H1 (cell line): ENCODE data around the gene TNFRSF14. TPM values are rescaled to one million over a fixed set of nuclear protein-coding genes. Genes with fewer than 3 reads are reported as not detected.
"Not testable (repeated sequence)": the region's sequence is repeated elsewhere in the genome, so short reads cannot be mapped to it uniquely, and the experiment has no call there.

Experiments
- CTCF ChIA-PET: fragments of 300-600 bp; sonication (Branson Sonifier 250); formaldehyde crosslinking; loops from one replicate; lab custom pipeline; 2021; ENCODE audit not compliant: partially characterized antibody; lab: Charles Lee
- POLR2A ChIA-PET: fragments of 300-600 bp; sonication (Branson Sonifier 250); formaldehyde crosslinking; loops from one replicate; lab custom pipeline; 2021; ENCODE audit warnings: inconsistent platforms; ENCODE audit not compliant: partially characterized antibody; lab: Charles Lee
- DNase-seq, 2 experiments: peaks; one replicate each; pipeline versions ENCODE4 v3.0.0 to v3.0.0-alpha.2; 2010 to 2022; ENCODE audit warnings: low spot score in 2 of 2, low read depth in 1 of 2, mixed read lengths in 1 of 2
- FAIRE-seq: peaks from 2 replicates; lab custom pipeline; 2011; peaks lifted over from hg19 to GRCh38; lab: Jason Lieb, UNC
- H2AFZ ChIP-seq: 2 replicates; pipeline ENCODE4 v1.8.1; 2012; ENCODE audit warnings: low read length, inconsistent platforms
- H2AK5ac ChIP-seq: 2 replicates; pipeline ENCODE4 v1.6.1; 2013; ENCODE audit warnings: low read depth, low read length
- H2BK120ac ChIP-seq: replicated peaks from 2 replicates; pipeline ENCODE3; 2013; ENCODE audit warnings: low read depth, low read length, inconsistent platforms
- H2BK12ac ChIP-seq: 2 replicates; pipeline ENCODE4 v1.6.1; 2013; ENCODE audit warnings: low read depth, low read length
- H2BK15ac ChIP-seq: 2 replicates; pipeline ENCODE4 v1.6.1; 2013; ENCODE audit warnings: low read length
- H2BK20ac ChIP-seq: 2 replicates; pipeline ENCODE4 v1.6.1; 2013; ENCODE audit warnings: low read length
- H2BK5ac ChIP-seq: 2 replicates; pipeline ENCODE4 v1.6.1; 2013; ENCODE audit warnings: low read depth, low read length
- H3K14ac ChIP-seq: 2 replicates; pipeline ENCODE4 v1.6.1; 2013; ENCODE audit warnings: inconsistent platforms; ENCODE audit not compliant: insufficient read length
- H3K18ac ChIP-seq: 2 replicates; pipeline ENCODE4 v1.6.1; 2013; ENCODE audit warnings: low read length; ENCODE audit errors: extremely low read depth
- H3K23ac ChIP-seq: 2 replicates; pipeline ENCODE4 v1.6.1; 2013; ENCODE audit warnings: inconsistent platforms; ENCODE audit not compliant: insufficient read length
- H3K23me2 ChIP-seq: 2 replicates; pipeline ENCODE4 v1.6.1; 2013; ENCODE audit warnings: low read depth, low read length
- H3K27ac ChIP-seq: 2 replicates; pipeline ENCODE4 v1.6.1; 2011; ENCODE audit warnings: low read depth, low read length, inconsistent platforms
- H3K27me3 ChIP-seq, 4 experiments: replicated peaks in 1 of 4; 1 replicate in 1 of 4; 2 replicates in 3 of 4; pipeline versions ENCODE4 v1.6.1 to v1.8.1; 2011 to 2013; ENCODE audit warnings: low read length in 3 of 4, mild to moderate bottlenecking in 3 of 4, inconsistent platforms in 2 of 4, mixed read lengths in 2 of 4, moderate library complexity in 1 of 4; ENCODE audit not compliant: control insufficient read depth in 3 of 4, insufficient read depth in 3 of 4; ENCODE audit errors: extremely low read depth in 1 of 4
- H3K36me3 ChIP-seq, 4 experiments: 2 replicates each; pipeline versions ENCODE4 v1.6.1 to v1.8.1; 2011 to 2013; ENCODE audit warnings: mild to moderate bottlenecking in 4 of 4, low read length in 3 of 4, moderate library complexity in 2 of 4, control low read depth in 1 of 4, inconsistent platforms in 1 of 4; ENCODE audit not compliant: insufficient read depth in 4 of 4, control insufficient read depth in 2 of 4
- H3K4ac ChIP-seq: replicated peaks from 2 replicates; pipeline ENCODE3; 2013; ENCODE audit warnings: low read length, low read depth, mixed read lengths, inconsistent platforms; ENCODE audit not compliant: insufficient read length
- H3K4me1 ChIP-seq, 4 experiments: replicated peaks in 1 of 4; 1 replicate in 1 of 4; 2 replicates in 3 of 4; pipeline versions ENCODE4 v1.6.1 to v1.8.1; 2011 to 2013; ENCODE audit warnings: low read length in 3 of 4, inconsistent platforms in 2 of 4, mixed read lengths in 1 of 4; ENCODE audit not compliant: insufficient read depth in 4 of 4, control insufficient read depth in 3 of 4
- H3K4me2 ChIP-seq, 2 experiments: 2 replicates each; pipeline versions ENCODE4 v1.6.1 to v1.8.1; 2011 to 2013; ENCODE audit warnings: low read depth in 2 of 2, low read length in 2 of 2, control low read depth in 1 of 2, inconsistent platforms in 1 of 2, mild to moderate bottlenecking in 1 of 2; ENCODE audit not compliant: insufficient read depth in 1 of 2
- H3K4me3 ChIP-seq, 4 experiments: fragments of 200-600, 300-600 bp in 1 of 4; sonication (generic), shearing (Covaris generic), sonication (Bioruptor Twin) in 1 of 4; 2 replicates each; pipeline versions ENCODE4 v1.5.1 to v1.8.1; 2011 to 2016; ENCODE audit warnings: low read length in 4 of 4, low read depth in 3 of 4, control low read depth in 2 of 4, inconsistent platforms in 2 of 4, mild to moderate bottlenecking in 2 of 4, mixed read lengths in 1 of 4, moderate library complexity in 1 of 4; ENCODE audit not compliant: insufficient read depth in 2 of 4; ENCODE audit errors: extremely low read depth in 1 of 4
- H3K56ac ChIP-seq: replicated peaks from 2 replicates; pipeline ENCODE3; 2013; ENCODE audit warnings: low read depth, mild to moderate bottlenecking, mixed read lengths, low read length, inconsistent platforms; ENCODE audit not compliant: insufficient read length
- H3K79me1 ChIP-seq: 2 replicates; pipeline ENCODE4 v1.6.1; 2013; ENCODE audit warnings: low read depth, low read length, control low read depth
- H3K79me2 ChIP-seq, 2 experiments: 2 replicates each; pipeline versions ENCODE4 v1.6.1 to v1.8.1; 2012 to 2013; ENCODE audit warnings: low read length in 2 of 2, mild to moderate bottlenecking in 2 of 2, inconsistent platforms in 1 of 2; ENCODE audit not compliant: insufficient read depth in 2 of 2, control insufficient read depth in 1 of 2
- H3K9ac ChIP-seq, 4 experiments: replicated peaks in 1 of 4; 1 replicate in 1 of 4; 2 replicates in 3 of 4; pipeline versions ENCODE4 v1.6.1 to v1.8.1; 2011 to 2013; ENCODE audit warnings: low read depth in 3 of 4, low read length in 3 of 4, control low read depth in 2 of 4, mild to moderate bottlenecking in 2 of 4, moderate library complexity in 2 of 4, inconsistent platforms in 1 of 4; ENCODE audit errors: extremely low read depth in 1 of 4
- H3K9me3 ChIP-seq, 2 experiments: 2 replicates each; pipeline versions ENCODE4 v1.6.1 to v1.8.1; 2012 to 2013; ENCODE audit warnings: mild to moderate bottlenecking in 2 of 2, moderate library complexity in 2 of 2, control low read depth in 1 of 2, inconsistent platforms in 1 of 2, low read depth in 1 of 2, low read length in 1 of 2, mixed read lengths in 1 of 2; ENCODE audit not compliant: insufficient read depth in 2 of 2
- H4K20me1 ChIP-seq, 2 experiments: replicated peaks in 1 of 2; 2 replicates each; pipeline versions ENCODE3 to v1.8.1; 2011 to 2013; ENCODE audit warnings: inconsistent platforms in 2 of 2, low read length in 2 of 2, mild to moderate bottlenecking in 1 of 2; ENCODE audit not compliant: insufficient read depth in 2 of 2, control insufficient read depth in 1 of 2
- H4K5ac ChIP-seq: 2 replicates; pipeline ENCODE4 v1.6.1; 2013; ENCODE audit warnings: low read length, low read depth, mixed read lengths, inconsistent platforms; ENCODE audit not compliant: insufficient read length
- H4K8ac ChIP-seq: 2 replicates; pipeline ENCODE4 v1.8.0; 2013; ENCODE audit warnings: mild to moderate bottlenecking, moderate library complexity, low read length, inconsistent platforms; ENCODE audit not compliant: insufficient read depth; ENCODE audit errors: extremely low read depth
- H4K91ac ChIP-seq: replicated peaks from 2 replicates; pipeline ENCODE3; 2013; ENCODE audit warnings: low read length, mixed read lengths, inconsistent platforms; ENCODE audit not compliant: insufficient read length
- WGBS, 2 experiments: shearing (Covaris generic) in 1 of 2; methylation state at CpG; one replicate each; pipeline versions ENCODE4 v1.1.6 to v1.1.7; 2013 to 2015; ENCODE audit warnings: low lambda C conversion rate in 2 of 2, mixed read lengths in 2 of 2, inconsistent platforms in 1 of 2, low coverage in 1 of 2, missing lambda C conversion rate in 1 of 2; ENCODE audit not compliant: insufficient replicate concordance in 2 of 2, insufficient coverage in 1 of 2, insufficient read length in 1 of 2; ENCODE audit errors: extremely low coverage in 1 of 2, missing lambda C conversion rate in 1 of 2; 5-methylcytosine and 5-hydroxymethylcytosine counted together
- polyA plus RNA-seq, 7 experiments: library from polyadenylated mRNA; depleted of rRNA in 3 of 7; stranded (reverse) in 5 of 7; unstranded in 2 of 7; fragments of >200 nt in 5 of 7; fragments of 200-250 nt in 2 of 7; gene quantifications; 1 replicate in 5 of 7; 2 replicates in 1 of 7; 4 replicates in 1 of 7; pipeline versions ENCODE4 v1.2.1 to v1.2.3, GENCODE V29; 2011 to 2013; ENCODE audit warnings: missing spikeins in 2 of 7, mixed read lengths in 2 of 7
- total RNA-seq: library from RNA; stranded (reverse); fragmentation: NEBNext Ultra II Directional; extraction: Animal tissue kit (Norgen Biotek cat#: 25700); gene quantifications from 2 replicates; pipeline ENCODE4 v1.2.1, GENCODE V29; 2021

Gene TNFRSF14
- total and polyA plus RNA-seq, 2 of the 8 experiments (the other 6 are each of a cell fraction or from before 2014, with no cell fraction given), result 0.36 to 0.50 TPM

- H3K18ac ChIP-seq, H3K4ac ChIP-seq, H2BK12ac ChIP-seq, H3K4me2 ChIP-seq, H3K9me3 ChIP-seq, H2BK20ac ChIP-seq, POLR2A ChIA-PET, H3K56ac ChIP-seq, H3K4me3 ChIP-seq, H3K9ac ChIP-seq, CTCF ChIA-PET, H2AK5ac ChIP-seq, H4K20me1 ChIP-seq, H3K4me1 ChIP-seq, H4K91ac ChIP-seq, H3K14ac ChIP-seq, DNase-seq, H3K79me1 ChIP-seq, H3K79me2 ChIP-seq, H2BK120ac ChIP-seq, FAIRE-seq, H2BK5ac ChIP-seq, H2BK15ac ChIP-seq, H3K27ac ChIP-seq, H3K23ac ChIP-seq, H3K23me2 ChIP-seq, H2AFZ ChIP-seq, H3K36me3 ChIP-seq, H4K5ac ChIP-seq, H3K27me3 ChIP-seq, H4K8ac ChIP-seq: not testable (repeated sequence)
- no CpG with 5 or more reads among the region's 17 CpGs for WGBS, 2 experiments
These were observed 12.1 kb downstream of the TNFRSF14 start for GRCh38 chr1:2568187-2568816.
